Lung (tissue), 12 donors: ENCODE results near the gene ADAM12. TPM values are rescaled to one million over a fixed set of nuclear protein-coding genes. Genes with fewer than 3 reads are reported as not detected.

Source experiments
- ATAC-seq: fragments of 200-7000 bp; cut with Tn5 transposase; one replicate; pipeline ENCODE4 v1.9.1; 2020; ENCODE audit warnings: moderate number of reproducible peaks; ENCODE audit not compliant: insufficient read depth, low FRiP score
- DNase-seq, 3 donors: peaks; one replicate each; pipeline ENCODE4 v3.0.0-alpha.2; 2013 to 2017
- H3K27ac ChIP-seq, 2 donors: one replicate each; pipeline ENCODE4 v1.5.1; 2013; ENCODE audit warnings: mild to moderate bottlenecking in 2 of 2, moderate library complexity in 2 of 2, control low read depth in 1 of 2, inconsistent platforms in 1 of 2, low read depth in 1 of 2, low read length in 1 of 2
- H3K27me3 ChIP-seq, 3 donors: one replicate each; pipeline ENCODE4 v1.5.1; 2013; ENCODE audit warnings: low read length in 2 of 3; ENCODE audit not compliant: control insufficient read depth in 3 of 3, insufficient read depth in 3 of 3
- H3K36me3 ChIP-seq, 4 donors: one replicate each; pipeline ENCODE4 v1.5.1; 2013; ENCODE audit warnings: low read length in 4 of 4, mild to moderate bottlenecking in 1 of 4, moderate library complexity in 1 of 4; ENCODE audit not compliant: control insufficient read depth in 4 of 4, insufficient read depth in 4 of 4
- H3K4me1 ChIP-seq, 5 donors: one replicate each; pipeline ENCODE4 v1.5.1; 2013; ENCODE audit warnings: low read length in 5 of 5, mild to moderate bottlenecking in 2 of 5, moderate library complexity in 1 of 5; ENCODE audit not compliant: control insufficient read depth in 5 of 5, insufficient read depth in 5 of 5
- H3K4me3 ChIP-seq: one replicate; pipeline ENCODE4 v1.5.1; 2013; ENCODE audit warnings: mild to moderate bottlenecking, control low read depth, moderate library complexity
- H3K9ac ChIP-seq, 2 donors: one replicate each; pipeline ENCODE4 v1.5.1; 2013; ENCODE audit warnings: low read length in 2 of 2, control low read depth in 1 of 2; ENCODE audit not compliant: insufficient read depth in 1 of 2
- H3K9me3 ChIP-seq, 4 donors: one replicate each; pipeline ENCODE4 v1.5.1; 2013; ENCODE audit warnings: low read length in 3 of 4, mild to moderate bottlenecking in 1 of 4, moderate library complexity in 1 of 4; ENCODE audit not compliant: control insufficient read depth in 4 of 4, insufficient read depth in 3 of 4
- CTCF ChIP-seq: IDR thresholded peaks from 2 replicates; pipeline ENCODE4 v1.5.1; 2012; ENCODE audit warnings: mild to moderate bottlenecking; ENCODE audit errors: control extremely low read depth, extremely low read depth
- WGBS, 2 donors: extraction: QIAGEN DNeasy Blood & Tissue Kit; methylation state at CpG; one replicate each; pipeline ENCODE4 v1.1.7; 2013; 5-methylcytosine and 5-hydroxymethylcytosine counted together
- polyA plus RNA-seq, 2 donors: library from polyadenylated mRNA; stranded (reverse); fragments of 200-250 nt; gene quantifications; one replicate each; pipeline ENCODE4 v1.2.1, GENCODE V29; 2013
- total RNA-seq, 2 donors: library from RNA; depleted of rRNA in 1 of 2; stranded (reverse); fragments of >200 nt in 1 of 2; gene quantifications; one replicate each; pipeline ENCODE4 v1.2.1, GENCODE V29; 2014 to 2021
- donor health status: control.
- donor health status: control.
- donor health status: Bipolar disorder and iron deficiency.
- donor health status: healthy.
- donor health status: DM: yes; HTN: yes; CAD: no.

The ADAM12 gene
- total and polyA plus RNA-seq, 4 donors, result 0.16 to 5.8 (median 0.85) TPM

- ATAC-seq (no peak), DNase-seq (peak; percentile 94 to 97 (median 96))
- H3K27ac ChIP-seq, result no peak overlapping the region
- no peak for TF ChIP-seq CTCF
- no peak overlapping the region for H3K9ac ChIP-seq
- no peak overlapping the region for H3K4me3 ChIP-seq
- no peaks in the 10 kb centered on the region for H3K27me3 ChIP-seq
- WGBS, 2 donors, result 62 to 85% methylated on average over 13 of the region's 13 CpGs
- no peaks in the 10 kb centered on the region for H3K9me3 ChIP-seq
- peaks cover 0 to 25% (median 19%) of the 10 kb centered on the region in 5 donors for H3K4me1 ChIP-seq
- no peaks in the 10 kb centered on the region for H3K36me3 ChIP-seq
Measured at GRCh38 chr10:126242397-126243260, 145.6 kb downstream of the ADAM12 start.

- Histone ChIP-seq H3K27ac (no peak overlapping the region), H3K27me3 (no peaks in the 10 kb centered on the region), H3K36me3 (no peaks in the 10 kb centered on the region), H3K4me3 (no peak overlapping the region), H3K4me1 (peaks cover 0 to 25% (median 17%) of the 10 kb centered on the region in 5 donors), H3K9me3 (peaks cover 0 to 2% (median 0%) of the 10 kb centered on the region in 4 donors), H3K9ac (no peak overlapping the region)
- ATAC-seq, result no peak
- peak in 2 of 3 donors; percentile 24 to 58 for DNase-seq
- WGBS, 2 donors, result 57 to 77% methylated on average over 8 of the region's 8 CpGs
- no peak for TF ChIP-seq CTCF
Measured at GRCh38 chr10:126240483-126240882, 147.8 kb downstream of the ADAM12 start.

- ATAC-seq (no peak), DNase-seq (no peak)
- no peak overlapping the region for H3K27ac ChIP-seq
- peaks cover 0 to 25% (median 17%) of the 10 kb centered on the region in 5 donors for H3K4me1 ChIP-seq
- TF ChIP-seq CTCF, result no peak
- H3K9me3 ChIP-seq, result peaks cover 0 to 2% (median 0%) of the 10 kb centered on the region in 4 donors
- WGBS, 2 donors, result 89 to 96% methylated on average over 8 of the region's 8 CpGs
- H3K4me3 ChIP-seq, result no peak overlapping the region
- H3K27me3 ChIP-seq, result no peaks in the 10 kb centered on the region
- no peak overlapping the region for H3K9ac ChIP-seq
- no peaks in the 10 kb centered on the region for H3K36me3 ChIP-seq
Measured at GRCh38 chr10:126239844-126240243, 148.4 kb downstream of the ADAM12 start.
